Measurements from ENCODE around the gene IRAG1. TPM values are rescaled to one million over a fixed set of nuclear protein-coding genes. Genes with fewer than 3 reads are reported as not detected.

Gene IRAG1
- polyA plus RNA-seq, 2 donors = 5.7 to 8.6 TPM

DNA sequence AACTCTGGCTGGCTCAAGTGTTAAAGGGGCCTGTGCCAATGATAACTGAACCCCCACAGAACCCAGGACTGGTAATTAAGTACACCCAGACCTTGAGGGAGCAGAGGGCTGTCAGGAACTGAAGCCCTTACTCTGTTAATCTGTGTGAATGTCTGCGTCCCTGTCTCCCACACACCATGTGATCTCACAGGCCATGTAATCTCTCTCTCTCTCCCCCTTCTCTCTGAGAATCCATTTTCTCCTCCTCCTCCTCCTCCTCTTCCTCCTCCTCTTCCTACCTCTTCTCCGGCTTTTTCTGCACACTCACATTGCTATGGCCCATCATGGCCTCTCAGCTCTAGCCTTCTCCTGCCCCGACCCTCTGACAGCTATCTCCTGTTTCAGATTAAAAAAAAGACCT is 14.6 kb upstream of the IRAG1 start:
- no peak overlapping the region for H3K27ac ChIP-seq (ENCODE audit: low read depth in 2 of 2, low read length in 1 of 2)
- H3K36me3 ChIP-seq (ENCODE audit: control insufficient read depth in 2 of 2, insufficient read depth in 2 of 2, low read length in 1 of 2) = no peaks in the 10 kb centered on the region
- no peaks in the 10 kb centered on the region for H3K9me3 ChIP-seq (ENCODE audit: control insufficient read depth in 2 of 2, insufficient read depth in 1 of 2, low read depth in 1 of 2, low read length in 1 of 2)
- H3K4me3 ChIP-seq (ENCODE audit: low read depth in 1 of 2, low read length in 2 of 2) = no peak overlapping the region
- no peaks in the 10 kb centered on the region for H3K27me3 ChIP-seq (ENCODE audit: control insufficient read depth in 1 of 2, insufficient read depth in 2 of 2, low read length in 2 of 2)
- WGBS, 2 donors = 86 to 92% methylated on average over 3 of the region's 3 CpGs
- no peaks in the 10 kb centered on the region for H3K4me1 ChIP-seq (ENCODE audit: control insufficient read depth in 2 of 2, insufficient read depth in 2 of 2, low read length in 1 of 2)

DNA sequence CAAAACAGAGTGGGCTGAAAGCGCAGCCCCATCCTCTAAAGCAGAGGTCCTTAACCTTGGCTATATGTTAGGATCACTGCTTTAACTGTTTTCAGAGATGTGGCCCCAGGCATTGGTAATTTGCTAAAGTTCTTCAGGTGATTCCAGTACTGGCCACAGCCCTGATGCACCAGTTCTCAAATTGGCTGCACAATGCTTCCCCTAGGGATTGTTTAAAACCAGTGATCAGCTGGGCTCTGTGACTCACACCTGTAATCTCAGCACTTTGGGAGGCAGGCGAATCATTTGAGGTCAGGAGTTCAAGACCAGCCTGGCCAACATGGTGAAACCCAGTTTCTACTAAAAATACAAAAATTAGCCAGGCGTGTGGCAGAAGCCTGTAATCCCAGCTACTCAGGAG is 8.4 kb upstream of the IRAG1 start:
- H3K4me1 ChIP-seq (ENCODE audit: control insufficient read depth in 2 of 2, insufficient read depth in 2 of 2, low read length in 1 of 2) = no peaks in the 10 kb centered on the region
- no peaks in the 10 kb centered on the region for H3K27me3 ChIP-seq (ENCODE audit: control insufficient read depth in 1 of 2, insufficient read depth in 2 of 2, low read length in 2 of 2)
- 79 to 82% methylated on average over 3 of the region's 3 CpGs for WGBS, 2 donors
- no peaks in the 10 kb centered on the region for H3K36me3 ChIP-seq (ENCODE audit: control insufficient read depth in 2 of 2, insufficient read depth in 2 of 2, low read length in 1 of 2)
- peaks cover 0 to 3% of the 10 kb centered on the region in 2 donors for H3K9me3 ChIP-seq (ENCODE audit: control insufficient read depth in 2 of 2, insufficient read depth in 1 of 2, low read depth in 1 of 2, low read length in 1 of 2)
- H3K27ac ChIP-seq (ENCODE audit: low read depth in 2 of 2, low read length in 1 of 2) = no peak overlapping the region
- H3K4me3 ChIP-seq (ENCODE audit: low read depth in 1 of 2, low read length in 2 of 2) = no peak overlapping the region

DNA sequence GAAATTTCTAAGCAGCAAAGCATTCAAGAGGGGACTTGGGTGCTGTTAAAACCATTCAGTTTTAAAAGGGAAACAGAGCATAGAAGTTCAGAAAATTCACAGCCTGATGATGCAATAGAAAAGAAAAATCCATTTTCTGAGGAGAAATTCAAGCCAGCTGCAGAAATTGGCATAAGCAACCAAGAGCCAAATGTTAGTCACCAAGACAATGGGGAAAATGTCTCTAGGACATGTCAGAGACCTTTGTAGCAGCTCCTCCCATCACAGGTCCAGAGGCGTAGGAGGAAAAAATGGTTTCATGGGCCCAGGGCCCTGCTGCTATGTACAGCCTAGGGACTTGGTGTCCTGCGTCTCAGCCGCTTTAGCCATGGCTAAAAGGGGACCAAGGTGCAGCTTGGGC is 5.5 kb upstream of the IRAG1 start:
- WGBS, 2 donors = 95 to 98% methylated on average over 3 of the region's 3 CpGs
- peak overlapping the region in 1 of 2 donors; percentile 10 for H3K27ac ChIP-seq (ENCODE audit: low read depth in 2 of 2, low read length in 1 of 2)
- H3K4me3 ChIP-seq (ENCODE audit: low read depth in 1 of 2, low read length in 2 of 2) = no peak overlapping the region
- H3K9me3 ChIP-seq (ENCODE audit: control insufficient read depth in 2 of 2, insufficient read depth in 1 of 2, low read depth in 1 of 2, low read length in 1 of 2) = peaks cover 0 to 3% of the 10 kb centered on the region in 2 donors
- H3K4me1 ChIP-seq (ENCODE audit: control insufficient read depth in 2 of 2, insufficient read depth in 2 of 2, low read length in 1 of 2) = no peaks in the 10 kb centered on the region
- H3K27me3 ChIP-seq (ENCODE audit: control insufficient read depth in 1 of 2, insufficient read depth in 2 of 2, low read length in 2 of 2) = no peaks in the 10 kb centered on the region
- no peaks in the 10 kb centered on the region for H3K36me3 ChIP-seq (ENCODE audit: control insufficient read depth in 2 of 2, insufficient read depth in 2 of 2, low read length in 1 of 2)

DNA sequence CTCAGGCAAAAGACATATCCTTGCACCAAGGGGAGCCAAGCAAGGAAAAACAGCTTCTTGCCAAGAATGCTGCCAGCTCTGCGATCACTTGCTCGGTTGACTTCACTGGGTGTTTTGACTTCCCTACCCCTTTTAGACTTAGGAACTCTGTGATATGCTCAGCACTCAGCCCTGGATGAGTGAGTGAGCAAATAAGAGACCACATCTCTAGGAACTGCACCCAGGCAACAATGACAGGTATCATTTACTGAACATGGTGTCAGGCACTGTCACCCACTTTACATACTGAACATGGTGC is 3.7 kb upstream of the IRAG1 start:
- Histone ChIP-seq H3K36me3 (ENCODE audit: control insufficient read depth in 2 of 2, insufficient read depth in 2 of 2, low read length in 1 of 2) (no peaks in the 10 kb centered on the region), H3K27me3 (ENCODE audit: control insufficient read depth in 1 of 2, insufficient read depth in 2 of 2, low read length in 2 of 2) (no peaks in the 10 kb centered on the region), H3K27ac (ENCODE audit: low read depth in 2 of 2, low read length in 1 of 2) (peak overlapping the region in 1 of 2 donors; percentile 36), H3K4me1 (ENCODE audit: control insufficient read depth in 2 of 2, insufficient read depth in 2 of 2, low read length in 1 of 2) (no peaks in the 10 kb centered on the region), H3K4me3 (ENCODE audit: low read depth in 1 of 2, low read length in 2 of 2) (no peak overlapping the region), H3K9me3 (ENCODE audit: control insufficient read depth in 2 of 2, insufficient read depth in 1 of 2, low read depth in 1 of 2, low read length in 1 of 2) (peaks cover 0 to 3% of the 10 kb centered on the region in 2 donors)
- 37 to 50% methylated on average over 2 of the region's 2 CpGs for WGBS, 2 donors

DNA sequence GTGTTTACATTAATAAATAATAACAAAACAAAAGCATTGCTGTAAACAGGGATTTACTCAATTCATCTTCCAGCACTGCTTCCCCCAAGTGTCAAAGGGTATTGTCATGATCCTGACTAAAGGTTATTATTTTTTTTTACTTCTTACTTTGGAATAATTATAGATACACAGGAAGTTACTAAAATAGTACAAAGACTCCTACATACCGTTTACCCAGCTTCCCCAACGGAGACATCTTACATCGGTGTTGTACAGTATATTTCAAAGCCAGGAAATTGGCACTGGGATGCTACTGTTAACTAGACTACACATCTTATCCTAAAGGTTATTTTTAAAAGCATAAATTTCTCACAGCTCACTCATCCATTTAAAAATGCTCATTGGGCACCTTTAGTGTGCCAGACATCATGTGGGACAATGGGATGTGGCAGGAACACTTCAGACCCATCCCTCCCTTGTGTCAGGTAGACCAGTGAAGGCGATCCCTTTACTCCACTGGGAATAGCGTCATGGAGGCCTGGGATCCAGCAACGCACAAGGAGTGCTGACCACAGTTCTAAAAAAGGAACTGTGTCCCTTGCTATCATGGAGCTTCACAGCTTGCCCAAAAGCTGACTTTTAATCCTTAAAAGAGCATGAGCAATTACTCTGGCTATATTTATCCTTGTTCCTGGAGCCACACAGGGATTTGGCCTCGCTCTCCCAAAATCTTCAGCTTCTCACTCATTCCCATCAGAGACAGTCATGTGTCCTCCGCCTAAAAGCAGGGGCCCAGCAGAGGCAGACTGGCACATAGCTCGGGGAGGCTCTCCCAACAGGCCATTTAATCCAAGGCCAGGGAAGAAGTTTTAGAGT is 3.1 kb upstream of the IRAG1 start:
- no peak overlapping the region for H3K4me3 ChIP-seq (ENCODE audit: low read depth in 1 of 2, low read length in 2 of 2)
- H3K27me3 ChIP-seq (ENCODE audit: control insufficient read depth in 1 of 2, insufficient read depth in 2 of 2, low read length in 2 of 2) = no peaks in the 10 kb centered on the region
- H3K27ac ChIP-seq (ENCODE audit: low read depth in 2 of 2, low read length in 1 of 2) = peak overlapping the region in 1 of 2 donors; percentile 36
- peaks cover 0 to 3% of the 10 kb centered on the region in 2 donors for H3K9me3 ChIP-seq (ENCODE audit: control insufficient read depth in 2 of 2, insufficient read depth in 1 of 2, low read depth in 1 of 2, low read length in 1 of 2)
- H3K36me3 ChIP-seq (ENCODE audit: control insufficient read depth in 2 of 2, insufficient read depth in 2 of 2, low read length in 1 of 2) = no peaks in the 10 kb centered on the region
- 73 to 74% methylated on average over 9 of the region's 9 CpGs for WGBS, 2 donors
- H3K4me1 ChIP-seq (ENCODE audit: control insufficient read depth in 2 of 2, insufficient read depth in 2 of 2, low read length in 1 of 2) = no peaks in the 10 kb centered on the region

DNA sequence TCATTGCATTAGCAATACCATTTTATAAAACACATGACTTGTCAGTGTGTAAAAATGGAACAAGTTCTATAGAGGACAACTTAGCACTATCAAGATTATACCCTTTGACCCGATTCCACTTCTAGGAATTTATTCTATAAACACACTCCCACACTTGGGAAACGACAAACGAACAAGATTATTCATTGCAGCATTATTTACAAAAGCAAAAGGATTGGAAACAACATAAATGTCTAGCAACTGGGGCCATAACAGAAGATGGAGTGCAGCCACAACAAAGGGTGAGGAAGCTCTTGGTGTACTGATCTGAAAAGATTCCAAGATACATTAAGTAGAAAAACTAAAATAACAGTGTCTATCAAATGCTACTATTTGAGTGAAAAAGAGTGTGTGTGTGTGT is 2.3 kb upstream of the IRAG1 start:
- Histone ChIP-seq H3K9me3 (ENCODE audit: control insufficient read depth in 2 of 2, insufficient read depth in 1 of 2, low read depth in 1 of 2, low read length in 1 of 2) (peaks cover 0 to 3% of the 10 kb centered on the region in 2 donors), H3K27me3 (ENCODE audit: control insufficient read depth in 1 of 2, insufficient read depth in 2 of 2, low read length in 2 of 2) (no peaks in the 10 kb centered on the region), H3K36me3 (ENCODE audit: control insufficient read depth in 2 of 2, insufficient read depth in 2 of 2, low read length in 1 of 2) (no peaks in the 10 kb centered on the region), H3K4me1 (ENCODE audit: control insufficient read depth in 2 of 2, insufficient read depth in 2 of 2, low read length in 1 of 2) (no peaks in the 10 kb centered on the region), H3K4me3 (ENCODE audit: low read depth in 1 of 2, low read length in 2 of 2) (no peak overlapping the region), H3K27ac (ENCODE audit: low read depth in 2 of 2, low read length in 1 of 2) (no peak overlapping the region)
- 32 to 37% methylated on average over 3 of the region's 3 CpGs for WGBS, 2 donors

DNA sequence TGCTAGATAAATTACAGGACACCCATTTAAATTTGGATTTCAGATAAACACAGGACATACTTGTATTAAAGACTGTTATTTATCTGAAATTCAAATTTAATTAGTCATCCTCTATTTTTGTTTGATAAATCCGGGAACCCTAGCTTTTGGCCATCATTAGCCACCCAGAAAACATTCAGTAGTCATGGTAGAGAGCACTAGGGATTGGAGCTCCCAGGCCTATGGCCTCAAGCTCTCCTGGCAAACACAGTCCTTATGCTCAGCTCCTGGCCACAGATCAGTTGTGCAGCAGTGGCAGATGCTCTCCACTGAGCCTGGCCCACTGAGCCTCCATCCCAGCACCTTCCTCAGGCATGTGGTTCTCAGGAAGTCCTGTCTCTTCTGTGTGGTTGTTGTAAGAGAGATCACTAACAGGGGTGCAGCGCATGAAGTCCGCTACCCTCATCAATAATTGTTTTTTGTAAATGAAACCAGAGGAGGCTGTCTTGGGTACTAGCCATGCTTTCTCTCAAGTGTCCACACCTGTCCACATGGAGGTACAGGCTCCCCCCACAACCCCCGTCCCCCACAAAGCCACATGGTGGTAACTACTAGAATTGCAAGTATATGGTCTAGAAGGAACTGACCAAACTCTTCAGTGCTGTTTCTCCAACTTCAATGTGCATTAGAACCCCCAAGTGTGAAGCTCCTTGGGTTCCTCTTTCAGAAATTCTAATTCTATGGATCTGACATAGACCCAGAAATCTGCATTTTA is 1.1 kb upstream of the IRAG1 start:
- H3K4me3 ChIP-seq (ENCODE audit: low read depth in 1 of 2, low read length in 2 of 2) = no peak overlapping the region
- peaks cover 0 to 3% of the 10 kb centered on the region in 2 donors for H3K9me3 ChIP-seq (ENCODE audit: control insufficient read depth in 2 of 2, insufficient read depth in 1 of 2, low read depth in 1 of 2, low read length in 1 of 2)
- H3K27ac ChIP-seq (ENCODE audit: low read depth in 2 of 2, low read length in 1 of 2) = peak overlapping the region; percentile 38 to 65
- no peaks in the 10 kb centered on the region for H3K4me1 ChIP-seq (ENCODE audit: control insufficient read depth in 2 of 2, insufficient read depth in 2 of 2, low read length in 1 of 2)
- no peaks in the 10 kb centered on the region for H3K36me3 ChIP-seq (ENCODE audit: control insufficient read depth in 2 of 2, insufficient read depth in 2 of 2, low read length in 1 of 2)
- 76 to 78% methylated on average over 4 of the region's 4 CpGs for WGBS, 2 donors
- H3K27me3 ChIP-seq (ENCODE audit: control insufficient read depth in 1 of 2, insufficient read depth in 2 of 2, low read length in 2 of 2) = no peaks in the 10 kb centered on the region

DNA sequence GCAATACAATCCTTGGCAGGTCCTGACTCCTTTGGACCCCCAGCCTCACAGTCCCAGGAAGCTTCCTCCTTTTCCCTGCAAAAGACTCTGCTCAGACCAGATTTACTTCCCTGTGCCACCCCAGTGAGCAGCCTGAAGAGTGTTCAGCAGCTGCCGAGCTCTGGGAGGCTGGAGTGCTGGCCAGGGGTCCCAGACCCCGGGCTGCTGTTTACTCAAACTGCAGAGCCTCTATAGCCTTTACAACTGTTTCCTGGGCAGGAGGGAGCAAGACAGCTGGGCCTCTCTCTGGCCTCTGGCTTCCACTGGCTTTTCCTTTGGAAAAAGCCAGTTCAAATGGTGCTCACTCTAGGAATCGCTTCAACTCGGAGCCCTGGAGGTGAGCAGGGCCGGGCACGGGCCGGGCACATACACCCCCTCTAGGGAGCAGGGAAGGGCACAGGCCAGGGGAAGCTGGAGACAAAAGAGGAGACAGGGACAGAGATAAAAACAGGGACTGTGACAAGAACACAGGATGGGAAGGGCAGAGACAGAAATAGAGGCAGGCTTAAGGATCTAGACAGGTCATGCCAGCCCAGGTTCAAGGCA is 932 bp downstream of the IRAG1 start:
- no peaks in the 10 kb centered on the region for H3K9me3 ChIP-seq (ENCODE audit: control insufficient read depth in 2 of 2, insufficient read depth in 1 of 2, low read depth in 1 of 2, low read length in 1 of 2)
- H3K27ac ChIP-seq (ENCODE audit: low read depth in 2 of 2, low read length in 1 of 2) = peak overlapping the region; percentile 77 to 86
- H3K27me3 ChIP-seq (ENCODE audit: control insufficient read depth in 1 of 2, insufficient read depth in 2 of 2, low read length in 2 of 2) = no peaks in the 10 kb centered on the region
- 54 to 57% methylated on average over 7 of the region's 7 CpGs for WGBS, 2 donors
- no peaks in the 10 kb centered on the region for H3K36me3 ChIP-seq (ENCODE audit: control insufficient read depth in 2 of 2, insufficient read depth in 2 of 2, low read length in 1 of 2)
- H3K4me3 ChIP-seq (ENCODE audit: low read depth in 1 of 2, low read length in 2 of 2) = peak overlapping the region; percentile 27 to 33
- peaks cover 0 to 3% of the 10 kb centered on the region in 2 donors for H3K4me1 ChIP-seq (ENCODE audit: control insufficient read depth in 2 of 2, insufficient read depth in 2 of 2, low read length in 1 of 2)

DNA sequence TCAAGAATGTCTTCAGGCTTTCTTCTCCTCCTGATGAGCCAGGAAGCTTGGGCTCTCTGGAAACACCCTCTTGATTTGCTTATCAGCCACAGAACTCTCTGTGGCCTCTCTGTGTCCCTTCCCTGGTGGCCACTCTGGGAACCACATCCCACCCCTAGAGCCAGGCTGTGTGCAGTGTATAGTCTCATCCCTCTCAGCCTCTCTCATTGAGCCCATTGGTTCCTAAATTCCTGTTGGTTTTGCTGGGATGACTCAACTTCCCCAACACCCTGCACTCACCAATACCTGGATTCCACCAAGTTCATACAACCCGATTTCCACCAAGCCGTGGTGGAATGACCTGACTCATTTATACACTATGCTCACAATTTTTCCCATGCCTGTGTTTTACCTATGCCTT is 5.2 kb downstream of the IRAG1 start:
- Histone ChIP-seq H3K4me1 (ENCODE audit: control insufficient read depth in 2 of 2, insufficient read depth in 2 of 2, low read length in 1 of 2) (peaks cover 0 to 3% of the 10 kb centered on the region in 2 donors), H3K27ac (ENCODE audit: low read depth in 2 of 2, low read length in 1 of 2) (no peak overlapping the region), H3K27me3 (ENCODE audit: control insufficient read depth in 1 of 2, insufficient read depth in 2 of 2, low read length in 2 of 2) (no peaks in the 10 kb centered on the region), H3K36me3 (ENCODE audit: control insufficient read depth in 2 of 2, insufficient read depth in 2 of 2, low read length in 1 of 2) (no peaks in the 10 kb centered on the region), H3K9me3 (ENCODE audit: control insufficient read depth in 2 of 2, insufficient read depth in 1 of 2, low read depth in 1 of 2, low read length in 1 of 2) (no peaks in the 10 kb centered on the region), H3K4me3 (ENCODE audit: low read depth in 1 of 2, low read length in 2 of 2) (no peak overlapping the region)
- whole genome bisulfite sequencing, 2 donors = 77 to 93% methylated on average over 2 of the region's 2 CpGs
